K562 (cell line): ENCODE data around the gene KATNB1. TPM values are rescaled to one million over a fixed set of nuclear protein-coding genes. Genes with fewer than 3 reads are reported as not detected.

Experiments used
- ATAC-seq: fragments of 200-7000 bp; cut with Tn5 transposase; 3 replicates; pipeline ENCODE4 v1.9.1; 2020; ENCODE audit warnings: moderate library complexity
- BruUV-seq: library from RNA; stranded (reverse); fragments of 400-500 nt; replicated peaks from 2 replicates; lab custom pipeline; 2021; lab: Mats Ljungman, UMichigan
- CTCF ChIA-PET: fragments of 300-600 bp; formaldehyde crosslinking; extraction: SDS; loops from one replicate; lab custom pipeline; 2021; ENCODE audit warnings: low intra/inter-chr PET ratio; lab: Yijun Ruan, JAX
- POLR2A ChIA-PET: fragments of 300-600, 350-650 bp; sonication (Branson Sonifier 250); formaldehyde crosslinking; extraction: SDS; loops from one replicate; lab custom pipeline; 2021; ENCODE audit warnings: antibody characterized with exemption, inconsistent platforms; lab: Yijun Ruan, JAX
- DNase-seq, 4 experiments: peaks; one replicate each; pipeline versions ENCODE4 v3.0.0 to v3.0.0-alpha.2; 2011 to 2018; ENCODE audit warnings: low spot score in 3 of 4, mixed read lengths in 3 of 4; ENCODE audit errors: extremely low read depth in 1 of 4
- FAIRE-seq: peaks from 2 replicates; lab custom pipeline; 2011; peaks lifted over from hg19 to GRCh38; lab: Jason Lieb, UNC
- H2AFZ ChIP-seq: 2 replicates; pipeline ENCODE4 v1.6.0; 2011; ENCODE audit warnings: low read depth, low read length, control low read depth, inconsistent platforms
- H3K27ac ChIP-seq: fragments of 200-600 bp; 3 replicates; pipeline ENCODE4 v1.8.0; 2011; ENCODE audit warnings: low read depth, mild to moderate bottlenecking, control low read depth, inconsistent platforms, low read length, moderate library complexity, mixed read lengths; ENCODE audit errors: extremely low read depth
- H3K27me3 ChIP-seq, 2 experiments: fragments of 300-600 bp in 1 of 2; 2 replicates in 1 of 2; 3 replicates in 1 of 2; pipeline versions ENCODE4 v1.6.0 to v1.8.0; 2011; ENCODE audit warnings: inconsistent platforms in 2 of 2, low read length in 2 of 2, mild to moderate bottlenecking in 1 of 2, mixed read lengths in 1 of 2, moderate library complexity in 1 of 2; ENCODE audit not compliant: control insufficient read depth in 2 of 2, insufficient read depth in 2 of 2
- H3K36me3 ChIP-seq: fragments of 300-600 bp; 3 replicates; pipeline ENCODE4 v1.8.0; 2011; ENCODE audit warnings: mild to moderate bottlenecking, low read length, inconsistent platforms; ENCODE audit not compliant: control insufficient read depth, insufficient read depth
- H3K4me1 ChIP-seq, 2 experiments: fragments of 200-600 bp in 1 of 2; replicated peaks in 1 of 2; 2 replicates in 1 of 2; 3 replicates in 1 of 2; pipeline versions ENCODE4 v1.5.1 to v1.8.0; 2011; ENCODE audit warnings: inconsistent platforms in 2 of 2, low read length in 2 of 2, mild to moderate bottlenecking in 1 of 2, mixed read lengths in 1 of 2, moderate library complexity in 1 of 2; ENCODE audit not compliant: control insufficient read depth in 2 of 2, insufficient read depth in 2 of 2
- H3K4me2 ChIP-seq: 2 replicates; pipeline ENCODE4 v1.6.1; 2011; ENCODE audit warnings: low read length, control low read depth, inconsistent platforms, mixed read lengths; ENCODE audit not compliant: insufficient read depth
- H3K4me3 ChIP-seq: fragments of 200-600 bp; sonication (generic), shearing (Covaris generic); 2 replicates; pipeline ENCODE4 v1.5.1; 2016; ENCODE audit warnings: control low read depth, inconsistent platforms
- H3K79me2 ChIP-seq: fragments of 200-600 bp; 3 replicates; pipeline ENCODE4 v1.8.0; 2011; ENCODE audit warnings: low read length, inconsistent platforms; ENCODE audit not compliant: control insufficient read depth, insufficient read depth
- H3K9ac ChIP-seq, 2 experiments: 2 replicates each; pipeline versions ENCODE4 v1.6.0 to v1.6.1; 2011; ENCODE audit warnings: low read depth in 2 of 2, low read length in 2 of 2, control low read depth in 1 of 2, inconsistent platforms in 1 of 2, mild to moderate bottlenecking in 1 of 2, mixed read lengths in 1 of 2; ENCODE audit not compliant: insufficient read depth in 1 of 2
- H3K9me1 ChIP-seq: one replicate; pipeline ENCODE4 v1.6.0; 2011; ENCODE audit warnings: inconsistent platforms, mild to moderate bottlenecking, low read length, moderate library complexity; ENCODE audit not compliant: control insufficient read depth, insufficient read depth
- H3K9me3 ChIP-seq: replicated peaks from 2 replicates; pipeline ENCODE4 v1.5.1; 2011; ENCODE audit warnings: low read depth, low read length, inconsistent platforms; ENCODE audit not compliant: control insufficient read depth, insufficient read depth
- H4K20me1 ChIP-seq: replicated peaks from 2 replicates; pipeline ENCODE4 v1.6.1; 2011; ENCODE audit warnings: low read length, inconsistent platforms, mixed read lengths; ENCODE audit not compliant: control insufficient read depth, insufficient read depth
- CREB3 ChIP-seq: fragments of 450-650 bp; conservative IDR thresholded peaks from 2 replicates; pipeline ENCODE4 v1.6.1; 2016; ENCODE audit warnings: missing genetic modification characterization, low read depth, mild to moderate bottlenecking, missing compliant biosample characterization, moderate library complexity
- EGR1 ChIP-seq: fragments of 450-650 bp; conservative IDR thresholded peaks from 2 replicates; pipeline ENCODE4 v1.6.1; 2017; ENCODE audit warnings: mild to moderate bottlenecking
- XRCC5 ChIP-seq: fragments of 200-400 bp; formaldehyde crosslinking; IDR thresholded peaks from 2 replicates; pipeline ENCODE4 v1.6.1; 2017; ENCODE audit warnings: low read depth, mild to moderate bottlenecking, low read length
- ZNF57 ChIP-seq: fragments of 450-650 bp; formaldehyde crosslinking; IDR thresholded peaks from 2 replicates; pipeline ENCODE4 v1.4.0; 2020; ENCODE audit warnings: mild to moderate bottlenecking, moderate library complexity
- ZSCAN32 ChIP-seq: fragments of 450-650 bp; formaldehyde crosslinking; IDR thresholded peaks from 2 replicates; pipeline ENCODE4 v1.4.0; 2020; ENCODE audit warnings: mild to moderate bottlenecking, moderate library complexity
- WGBS: fragments of 100-300 bp; shearing (Covaris generic); methylation state at CpG from one replicate; pipeline ENCODE4 v1.1.6; 2016; ENCODE audit warnings: low coverage, mixed read lengths; ENCODE audit not compliant: insufficient coverage; ENCODE audit errors: missing lambda C conversion rate; 5-methylcytosine and 5-hydroxymethylcytosine counted together
- in situ Hi-C: fragments of 300-500 bp; cut with MboI; formaldehyde crosslinking; loops from 4 replicates; pipeline ENCODE4 v1.15.0; 2018; ENCODE audit warnings: inconsistent platforms, mixed read lengths
- intact Hi-C: fragments of 100-400 bp; cut with micrococcal nuclease; formaldehyde crosslinking; loops from 2 replicates; pipeline ENCODE4 v1.14.2; 2022
- polyA plus RNA-seq, 8 experiments: library from polyadenylated mRNA; depleted of rRNA in 4 of 8; stranded (reverse) in 5 of 8; unstranded in 3 of 8; fragments of >200 nt; fragmentation: Nextera tagmentation in 2 of 8; fragmentation: Illumina TruSeq in 1 of 8; extraction: Ambion mirVana in 2 of 8; extraction: Trizol in 1 of 8; gene quantifications; 2 replicates each; pipeline versions ENCODE4 v1.2.1 to v1.2.3, GENCODE V29; 2011 to 2014; ENCODE audit warnings: inconsistent platforms in 1 of 8, missing spikeins in 1 of 8
- total RNA-seq, 7 experiments: library from RNA; depleted of rRNA in 6 of 7; stranded (reverse); fragments of >200 nt in 6 of 7; fragmentation: Illumina TruSeq in 2 of 7; extraction: Trizol in 2 of 7; gene quantifications; 2 replicates each; pipeline versions ENCODE4 v1.2.1 to v1.2.3, GENCODE V29; 2011 to 2021; ENCODE audit warnings: low replicate concordance in 1 of 7

KATNB1 gene
- total and polyA plus RNA-seq, 9 of the 15 experiments (the other 6 are each of a cell fraction or from before 2014, with no cell fraction given) = 1.2 to 52.6 (median 21.9) TPM

DNA sequence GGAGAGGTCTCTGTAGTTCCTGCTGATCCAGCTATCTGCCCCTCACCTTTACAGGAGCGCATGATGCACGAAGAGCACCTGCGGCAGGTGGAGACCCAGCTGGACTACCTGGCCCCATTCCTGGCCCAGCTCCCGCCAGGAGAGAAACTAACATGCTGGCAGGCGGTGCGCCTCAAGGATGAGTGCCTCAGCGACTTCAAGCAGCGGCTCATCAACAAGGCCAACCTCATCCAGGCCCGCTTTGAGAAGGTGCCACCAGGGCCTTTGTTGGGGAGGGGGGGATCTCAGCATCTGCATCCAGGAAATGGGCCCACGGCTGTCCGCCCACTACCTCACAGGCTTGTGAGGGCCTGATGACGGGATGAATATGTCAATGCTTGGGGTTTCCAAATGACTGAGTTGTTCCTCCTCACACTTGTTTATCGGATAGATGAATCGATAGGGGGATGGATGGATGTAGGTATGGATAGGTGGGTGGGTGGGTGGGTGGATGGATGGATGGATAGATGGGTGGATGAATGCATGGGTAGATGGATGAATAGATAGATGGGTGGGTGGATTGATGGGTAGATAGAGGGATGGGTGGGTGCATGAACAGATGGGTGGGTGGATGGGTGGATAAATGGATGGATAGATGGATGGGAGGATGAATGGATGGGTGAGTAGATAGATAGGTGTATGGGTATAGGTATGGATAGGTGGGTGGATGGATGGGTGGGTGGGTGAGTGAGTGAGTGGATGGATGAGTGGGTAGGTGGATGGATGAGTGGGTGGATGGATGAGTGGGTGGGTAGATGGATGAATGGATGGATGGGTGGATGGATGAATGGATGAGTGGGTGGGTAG lies 7.0 kb upstream of the KATNB1 start (continued):
- TF ChIP-seq ZSCAN32 (CRISPR knock-in tag) (no peak), ZNF57 (CRISPR knock-in tag) (no peak), CREB3 (tag) (no peak)

DNA sequence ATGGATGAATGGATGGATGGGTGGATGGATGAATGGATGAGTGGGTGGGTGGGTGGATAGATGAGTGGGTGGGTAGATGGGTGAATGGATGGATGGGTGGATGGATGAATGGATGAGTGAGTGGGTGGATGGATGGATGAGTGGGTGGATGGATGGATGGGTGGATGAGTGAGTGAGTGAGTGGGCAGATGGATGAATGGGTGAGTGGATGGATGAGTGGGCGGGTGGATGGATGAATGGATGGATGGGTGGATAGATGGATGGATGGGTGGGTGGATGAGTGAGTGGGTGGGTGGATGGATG lies 6.4 kb upstream of the KATNB1 start:
- Histone ChIP-seq H3K27ac (no peak overlapping the region), H3K4me2 (no peak overlapping the region), H4K20me1 (no peaks in the 10 kb centered on the region), H2AFZ (no peak overlapping the region), H3K79me2 (no peaks in the 10 kb centered on the region), H3K9me3 (0 out of 2 replicates have a peak, but pooled peaks cover 3% of the 10 kb centered on the region), H3K4me3 (no peak overlapping the region), H3K4me1 (peaks cover 3 to 18% of the 10 kb centered on the region in 2 experiments; a peak in 3 of 5 replicates), H3K36me3 (no peaks in the 10 kb centered on the region), H3K27me3 (0 out of 5 replicates have a peak, but pooled peaks cover 0 to 5% of the 10 kb centered on the region in 2 experiments), H3K9me1 (no peaks in the 10 kb centered on the region), H3K9ac (no peak overlapping the region)
- TF ChIP-seq XRCC5 (no peak), EGR1 (peak; percentile 87)
- WGBS = 0% methylated on average over 1 of the region's 1 CpG
- in situ Hi-C loops = no loop called here
- ATAC-seq (no peak), FAIRE-seq (no peak), DNase-seq (no peak)
- POLR2A ChIA-PET = no interaction called here
- no TSS peak for BruUV-seq
- CTCF ChIA-PET = no interaction called here
- intact Hi-C loops = no loop called here
